Suppressor macrophage treated with lipopolysaccharide for 1 hour (primary cell): ENCODE results near the gene SNX22.
A peak's percentile ranks its signal among the peaks of the same experiment; 100 is the strongest.
"Not testable (repeated sequence)": the region's sequence is repeated elsewhere in the genome, so short reads cannot be mapped to it uniquely, and the experiment has no call there.

Experiments
- DNase-seq, 3 donors: peaks; one replicate each; pipeline ENCODE4 v3.0.0-alpha.2; 2020 to 2022

Gene SNX22

DNA sequence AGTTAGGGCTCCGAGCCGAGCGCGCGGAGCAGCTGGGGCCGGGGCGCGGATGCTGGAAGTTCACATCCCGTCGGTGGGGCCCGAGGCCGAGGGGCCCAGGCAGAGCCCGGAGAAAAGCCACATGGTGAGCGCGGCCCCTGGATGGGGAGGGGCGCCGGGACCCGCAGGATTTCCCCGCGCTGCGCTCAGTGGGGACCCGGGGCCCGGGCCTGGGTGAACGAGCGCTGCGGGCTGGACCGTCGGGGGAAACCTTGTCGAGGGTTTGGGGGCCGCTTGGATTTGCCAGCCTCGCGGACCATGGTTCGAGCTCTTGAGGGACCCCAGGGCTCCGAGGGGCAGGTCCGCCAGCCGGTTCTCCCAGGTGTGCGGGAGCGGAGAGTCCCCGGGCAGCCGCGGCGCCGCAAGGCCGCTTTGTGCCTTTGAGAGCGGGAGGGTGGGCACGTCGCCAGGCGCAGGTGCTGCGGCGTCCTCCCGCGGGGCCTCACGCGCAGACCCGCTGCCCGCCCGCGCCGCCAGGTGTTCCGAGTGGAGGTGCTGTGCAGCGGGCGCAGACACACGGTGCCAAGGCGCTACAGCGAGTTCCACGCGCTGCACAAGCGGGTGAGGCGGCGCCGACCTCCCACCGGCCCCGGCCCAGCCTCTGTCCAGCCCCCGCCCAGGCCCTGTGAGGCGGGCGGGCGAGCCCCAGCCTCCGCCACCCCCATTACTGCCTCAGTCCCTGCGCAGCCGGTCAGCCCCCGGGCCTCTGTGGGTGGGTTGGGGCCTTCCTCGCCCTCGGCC is at the start of gene SNX22:
TSS of gene SNX22 (plus strand) at position 5 of the 780 bp plus-strand sequence. CDS start at position 50, 45 bp downstream.
- DNase-seq: peak in 1 of 3 donors; percentile 22

DNA sequence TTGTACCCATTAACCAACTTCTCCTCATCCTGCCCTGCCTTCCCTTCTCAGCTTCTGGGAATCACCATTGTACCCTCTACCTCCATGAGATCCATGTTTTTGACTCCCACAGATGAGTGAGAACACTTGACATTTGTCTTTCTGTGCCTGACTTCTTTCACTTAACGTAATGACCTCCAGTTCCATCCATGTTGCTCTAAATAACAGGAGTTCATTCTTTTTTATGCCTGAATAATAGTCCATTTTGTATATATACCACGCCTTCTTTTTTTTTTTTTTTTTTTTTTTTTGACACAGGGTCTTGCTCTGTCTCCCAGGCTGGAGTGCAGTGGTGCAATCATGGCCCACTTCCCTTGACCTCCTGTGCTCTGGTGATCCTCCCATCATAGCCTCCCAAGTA is 49.0 kb upstream of the SNX22 start:
- DNase-seq: no peak

DNA sequence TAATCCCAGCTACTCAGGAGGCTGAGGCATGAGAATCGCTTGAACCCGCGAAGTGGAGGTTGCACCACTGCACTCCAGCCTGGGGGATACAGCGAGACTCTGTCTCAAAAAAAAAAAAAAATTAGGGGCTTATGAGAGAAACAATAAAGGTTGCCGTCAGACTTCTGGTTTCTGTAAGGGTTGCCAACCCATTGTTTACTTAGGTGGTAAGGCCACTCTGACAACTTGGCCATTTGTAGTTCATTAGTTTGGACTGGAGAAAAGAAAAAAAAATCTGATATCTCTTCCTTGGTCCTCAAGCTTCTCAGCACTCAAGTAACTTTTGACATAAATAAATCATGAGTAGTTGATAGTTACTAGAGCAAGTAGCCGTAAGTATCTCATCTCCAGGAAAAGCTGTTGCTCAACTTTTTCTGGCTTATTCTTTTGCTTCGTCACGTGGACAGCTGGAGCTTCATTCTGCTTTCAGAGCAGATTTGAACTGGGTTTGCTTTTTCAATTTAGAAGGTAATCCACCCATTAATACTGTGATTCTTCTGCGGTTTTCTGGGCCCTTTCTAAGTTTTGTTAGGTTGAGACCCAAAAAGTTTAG is 46.3 kb upstream of the SNX22 start:
- DNase-seq: peak; percentile 62 to 86 (median 78)

DNA sequence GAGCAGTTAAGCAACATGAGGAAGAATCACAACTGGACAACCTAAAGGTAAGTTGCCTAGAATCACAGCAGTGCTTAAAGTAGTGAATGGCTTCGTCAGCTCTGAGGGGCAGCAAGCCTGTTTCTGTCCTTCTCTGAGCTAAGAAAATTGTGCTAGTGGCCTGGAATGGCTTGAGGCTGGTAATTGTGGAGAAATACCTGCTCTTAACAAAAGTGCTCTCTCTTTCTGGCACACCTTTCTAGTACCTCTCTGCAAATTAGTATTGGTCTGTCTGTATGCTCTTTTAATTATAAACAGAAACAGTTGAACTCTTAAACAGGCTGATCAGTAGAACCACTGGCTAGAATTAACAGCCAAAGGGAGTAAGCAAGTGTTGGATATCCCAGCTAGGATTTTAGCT is 44.2 kb upstream of the SNX22 start:
- no peak for DNase-seq

DNA sequence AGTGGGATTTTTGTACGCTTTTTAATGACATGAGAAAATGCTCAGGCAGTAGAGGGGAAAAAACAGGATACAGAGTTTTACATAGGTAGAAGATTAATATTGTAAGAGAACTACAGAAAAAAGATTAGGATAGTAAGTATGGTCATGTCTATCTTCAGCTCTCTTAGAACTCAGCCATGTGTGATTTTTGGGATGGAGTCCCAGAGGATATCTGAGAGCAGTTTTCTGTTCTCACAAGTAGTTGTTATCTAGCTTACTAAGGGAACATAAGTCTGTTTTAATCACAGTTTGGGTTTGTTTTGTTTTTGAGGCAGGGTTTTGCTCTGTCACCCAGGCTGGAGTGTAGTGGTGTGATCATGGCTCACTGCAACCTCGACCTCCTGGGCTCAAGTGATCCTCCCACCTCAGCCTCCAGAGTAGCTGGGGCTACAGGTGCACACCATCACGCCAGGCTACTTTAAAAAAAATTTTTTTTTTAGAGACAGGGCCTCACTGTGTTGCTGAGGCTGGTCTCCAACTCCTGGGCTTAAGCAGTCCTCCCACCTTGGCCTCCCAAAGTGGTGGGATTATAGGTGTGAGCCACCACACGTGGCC is 41.3 kb upstream of the SNX22 start:
- DNase-seq: not testable (repeated sequence)

DNA sequence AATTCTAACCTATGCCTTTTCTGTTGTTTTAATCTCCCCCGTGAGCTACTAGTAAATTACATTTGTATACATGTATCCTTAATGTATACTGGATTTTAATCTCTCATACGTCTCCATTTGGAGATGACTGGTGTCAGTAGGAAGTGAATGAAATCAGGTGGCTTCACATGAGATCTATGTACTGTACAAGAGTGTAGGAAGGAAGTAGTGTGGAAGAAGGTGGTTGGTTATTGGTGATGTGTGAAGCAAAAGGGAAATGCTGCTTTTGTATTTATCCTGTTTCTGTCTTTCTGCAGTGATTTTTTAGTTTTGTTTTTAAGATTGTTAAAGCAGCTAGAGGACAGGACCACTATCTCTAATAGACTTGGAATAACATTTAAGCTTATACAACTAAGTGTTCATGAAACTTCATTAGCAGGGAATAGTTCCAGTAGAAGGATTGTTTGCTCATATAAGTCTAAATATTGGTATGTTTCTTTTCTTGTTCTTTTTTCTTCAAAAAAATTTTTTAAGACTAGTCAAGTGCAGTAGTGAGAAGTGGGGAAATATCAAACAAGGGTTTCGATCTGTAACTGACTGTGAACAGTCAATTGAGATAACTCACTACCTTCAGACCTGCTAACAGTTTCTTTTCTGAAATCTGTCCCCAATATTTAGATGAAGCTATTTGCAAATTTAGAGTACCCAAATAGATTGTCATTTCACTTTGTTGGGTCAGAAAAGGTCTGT is 40.4 kb upstream of the SNX22 start:
- DNase-seq: no peak

DNA sequence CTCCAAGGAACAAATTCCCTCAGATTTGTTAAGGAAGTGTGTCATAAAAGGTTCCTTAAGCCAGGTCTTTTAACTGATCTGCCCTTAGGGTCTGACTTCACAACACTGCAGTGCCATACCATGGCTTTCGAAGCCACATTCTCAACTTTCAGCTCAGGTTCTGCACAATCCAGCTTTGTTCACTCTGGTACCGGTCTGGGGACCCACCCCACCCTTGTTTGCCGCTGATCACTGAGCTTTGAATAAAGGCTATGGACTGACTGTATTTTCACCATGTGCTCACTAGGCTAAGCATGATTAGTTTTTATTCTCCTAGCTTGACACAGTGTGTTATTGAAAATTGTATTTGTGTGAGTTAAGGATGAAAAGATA is 39.9 kb upstream of the SNX22 start:
- no peak for DNase-seq

DNA sequence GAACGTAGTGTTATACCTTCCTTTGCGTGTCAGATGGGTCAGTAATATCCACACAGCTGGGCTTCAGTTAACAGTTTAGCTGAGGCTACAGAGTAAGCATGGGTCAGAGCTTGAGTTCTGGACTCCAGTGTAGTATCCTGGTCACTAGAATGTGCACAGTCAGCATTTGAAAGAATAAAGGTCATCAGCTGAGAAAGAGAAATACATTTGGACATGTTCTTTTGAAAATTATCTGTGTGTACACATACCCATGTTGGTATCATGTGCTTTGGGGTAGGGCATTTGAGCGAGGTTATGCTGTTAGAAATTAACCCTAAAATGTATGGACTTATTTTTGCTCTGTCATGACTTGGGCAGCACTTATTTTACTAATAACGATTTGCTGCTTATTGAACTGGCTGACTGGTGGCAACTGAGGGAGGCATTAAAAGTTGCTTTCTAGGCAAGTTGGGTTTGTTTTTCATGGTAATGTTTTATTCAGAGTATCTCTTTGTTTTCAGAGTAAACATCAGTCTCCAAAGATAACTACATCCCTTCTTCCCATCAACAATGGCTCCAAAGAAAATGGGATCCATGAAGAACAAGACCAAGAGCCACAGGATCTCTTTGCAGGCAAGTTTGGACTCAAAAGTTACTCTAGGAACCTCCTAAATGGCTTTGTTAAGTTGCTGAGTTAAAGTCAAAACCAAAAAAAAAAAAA is 39.3 kb upstream of the SNX22 start:
- no peak for DNase-seq

DNA sequence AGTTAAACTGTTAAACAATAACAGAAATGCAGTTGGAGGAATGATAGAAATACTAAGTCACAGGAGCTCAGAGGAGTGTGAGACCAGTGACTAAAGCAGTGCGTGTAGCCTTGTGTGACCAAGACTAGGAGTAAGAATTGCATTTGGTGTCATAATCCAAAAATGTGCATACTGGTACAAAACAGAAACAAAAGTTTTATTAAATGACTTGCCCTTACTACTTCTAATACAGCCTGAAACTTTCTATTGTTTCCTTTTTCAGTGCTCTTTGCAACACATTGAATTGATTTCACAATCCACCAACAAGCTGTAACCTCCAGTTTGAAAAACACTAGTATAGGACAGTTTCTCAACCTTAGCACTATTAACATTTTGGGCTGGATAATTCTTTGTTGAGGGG is 38.6 kb upstream of the SNX22 start:
- DNase-seq: peak; percentile 30 to 70 (median 62)

DNA sequence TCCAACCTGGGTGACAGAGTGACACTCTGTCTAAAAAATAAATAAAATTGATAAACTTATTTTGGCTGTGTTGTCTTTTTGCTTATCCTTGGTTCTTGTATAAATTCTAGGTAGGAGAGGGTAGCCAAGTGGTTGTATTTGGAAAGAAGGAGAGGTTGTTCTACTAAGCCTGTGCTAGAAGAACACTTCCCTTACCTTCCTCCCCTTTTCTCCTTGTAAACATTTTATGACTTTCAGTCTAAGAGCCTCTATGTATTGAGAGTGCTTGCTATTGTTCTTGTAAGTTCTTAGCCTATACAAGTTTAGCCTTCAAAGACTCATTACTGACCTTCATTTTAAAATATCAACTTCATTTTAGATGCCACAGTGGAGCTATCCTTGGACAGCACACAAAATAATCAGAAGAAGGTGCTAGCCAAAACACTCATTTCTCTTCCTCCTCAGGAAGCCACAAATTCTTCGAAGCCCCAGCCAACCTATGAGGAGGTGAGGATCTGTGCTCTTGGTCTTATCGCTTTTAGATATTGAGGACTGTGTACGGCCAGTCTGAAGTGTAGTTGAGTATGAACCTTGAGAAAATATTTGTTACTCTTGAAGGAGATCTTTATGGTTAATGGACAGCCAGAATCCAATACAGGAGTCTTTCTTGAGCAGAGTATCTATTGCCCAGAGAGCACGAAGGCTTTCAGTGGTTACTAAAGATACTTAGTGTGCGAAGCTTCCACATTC is 33.6 kb upstream of the SNX22 start:
- DNase-seq: no peak

DNA sequence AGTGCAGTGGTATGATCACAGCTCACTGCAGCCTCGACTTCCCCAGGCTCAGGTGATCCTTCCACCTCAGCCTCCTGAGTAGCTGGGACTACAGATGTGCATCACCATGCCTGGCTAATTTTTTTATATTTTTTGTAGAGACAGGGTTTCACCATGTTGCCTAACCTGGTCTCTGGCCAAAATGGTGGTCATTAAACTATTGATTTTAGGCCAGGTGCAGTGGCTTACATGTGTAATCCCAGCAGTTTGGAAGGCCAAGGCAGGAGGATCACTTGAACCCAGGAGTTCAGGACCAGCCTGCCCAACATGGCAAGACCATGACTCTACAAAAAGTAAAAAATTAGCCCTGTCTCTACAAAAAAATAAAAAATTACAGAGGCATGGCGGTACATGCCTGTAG is 31.2 kb upstream of the SNX22 start:
- not testable (repeated sequence) for DNase-seq

DNA sequence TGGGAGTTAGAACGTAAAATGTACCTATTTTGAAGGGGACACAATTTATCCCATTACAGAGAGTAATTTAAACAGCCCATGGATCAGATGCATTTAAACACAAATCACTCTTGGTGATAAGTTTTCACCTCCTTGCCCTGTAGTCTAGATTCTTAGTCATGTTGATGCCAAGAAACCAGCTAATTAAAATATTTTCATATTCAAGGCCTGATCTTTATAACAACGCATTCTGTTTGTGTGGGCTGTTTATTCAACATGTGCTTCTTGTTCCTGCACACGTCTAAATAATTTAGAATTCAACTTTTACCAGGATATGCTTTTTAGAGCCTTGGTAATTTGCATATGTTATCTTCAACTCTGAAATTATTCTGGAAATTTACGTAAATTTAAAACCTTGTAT is 29.9 kb upstream of the SNX22 start:
- no peak for DNase-seq

DNA sequence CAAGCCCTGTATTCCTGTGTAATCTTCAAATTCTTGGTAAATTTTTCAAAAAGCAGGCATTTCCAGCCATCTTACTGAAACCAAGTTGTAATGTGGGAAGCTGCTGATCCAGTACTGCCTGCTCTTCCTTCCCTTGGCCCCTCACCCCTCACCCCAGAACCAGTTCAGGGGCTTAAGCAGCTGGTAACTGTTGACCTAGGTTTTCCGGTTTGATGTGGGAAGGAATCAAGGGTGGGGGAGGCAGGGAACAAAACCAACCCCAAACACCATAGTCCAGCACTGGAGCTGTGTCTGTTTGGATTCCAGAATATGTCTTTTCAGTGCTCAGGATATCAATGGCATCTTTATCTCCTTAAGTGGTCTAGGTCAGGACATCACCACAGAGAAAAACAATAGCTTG is 29.1 kb upstream of the SNX22 start:
- no peak for DNase-seq

DNA sequence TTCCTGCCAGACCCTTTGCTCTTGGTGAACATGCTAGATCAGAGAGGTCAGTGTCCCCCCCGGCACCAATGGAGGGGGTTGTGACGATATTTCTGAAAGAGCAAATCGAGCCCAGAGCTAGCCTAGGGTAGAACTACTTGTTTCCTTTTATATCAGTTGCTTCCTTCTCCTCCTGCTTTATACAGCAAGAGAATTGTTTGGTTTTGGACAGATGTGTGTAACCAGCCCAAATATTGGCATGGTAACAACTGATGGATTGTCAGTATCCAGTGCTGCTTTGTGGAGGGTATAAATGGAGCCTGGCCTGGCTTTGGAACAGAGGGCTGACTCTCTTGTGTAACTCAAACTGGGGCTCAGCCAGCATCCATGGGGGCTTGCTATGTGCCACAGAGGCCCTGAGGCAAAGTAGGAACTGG is 28.6 kb upstream of the SNX22 start:
- no peak for DNase-seq

DNA sequence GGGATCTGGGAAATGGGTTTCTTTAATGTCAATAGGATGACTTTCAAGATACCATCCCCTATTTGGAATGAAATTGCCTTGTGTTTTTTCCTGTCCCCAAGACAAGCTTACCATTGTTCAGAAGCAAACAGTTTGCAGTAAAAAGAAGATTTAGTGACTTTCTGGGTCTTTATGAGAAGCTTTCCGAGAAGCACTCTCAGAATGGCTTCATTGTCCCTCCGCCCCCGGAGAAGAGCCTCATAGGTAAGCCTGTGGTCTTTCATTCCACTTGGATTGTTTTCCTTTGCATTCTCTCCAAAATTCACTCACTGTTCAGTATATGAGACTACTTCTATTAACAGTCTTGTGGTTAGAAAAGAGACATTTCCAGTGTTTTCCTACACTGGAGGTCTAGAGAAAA is 25.6 kb upstream of the SNX22 start:
- DNase-seq: no peak

DNA sequence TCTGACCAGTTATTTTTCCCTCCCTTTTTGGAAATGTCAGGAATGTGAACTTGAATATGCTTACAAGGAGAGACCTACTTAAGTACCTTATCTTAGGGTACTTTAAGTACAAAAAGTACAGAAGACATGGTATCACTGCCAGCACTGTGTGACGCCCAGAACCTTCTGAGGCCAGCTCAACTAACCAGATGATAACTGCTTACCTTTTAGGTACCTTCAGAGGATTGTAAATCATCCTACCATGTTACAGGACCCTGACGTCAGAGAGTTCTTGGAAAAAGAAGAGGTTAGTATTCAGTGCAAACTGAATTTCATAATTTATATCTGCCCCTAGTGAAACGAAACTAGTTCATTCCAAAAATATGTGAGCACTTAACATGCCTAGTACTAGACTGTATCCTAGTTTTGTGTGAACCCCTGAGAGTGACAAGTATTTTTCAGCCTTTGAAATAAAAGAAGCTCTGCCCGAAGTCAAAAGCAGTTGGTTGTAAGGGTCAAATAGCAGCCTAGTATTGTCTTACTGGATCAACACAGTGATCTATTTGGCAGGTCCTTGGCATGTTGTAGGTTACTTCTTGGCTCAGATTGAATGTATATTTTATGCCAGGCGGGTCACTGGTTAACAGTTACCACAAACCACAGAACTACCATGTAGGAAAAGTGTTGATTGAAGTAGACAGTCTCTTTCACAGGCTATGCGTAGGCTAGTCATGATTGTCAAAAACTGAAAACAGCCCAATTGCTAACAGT is 23.8 kb upstream of the SNX22 start:
- no peak for DNase-seq

DNA sequence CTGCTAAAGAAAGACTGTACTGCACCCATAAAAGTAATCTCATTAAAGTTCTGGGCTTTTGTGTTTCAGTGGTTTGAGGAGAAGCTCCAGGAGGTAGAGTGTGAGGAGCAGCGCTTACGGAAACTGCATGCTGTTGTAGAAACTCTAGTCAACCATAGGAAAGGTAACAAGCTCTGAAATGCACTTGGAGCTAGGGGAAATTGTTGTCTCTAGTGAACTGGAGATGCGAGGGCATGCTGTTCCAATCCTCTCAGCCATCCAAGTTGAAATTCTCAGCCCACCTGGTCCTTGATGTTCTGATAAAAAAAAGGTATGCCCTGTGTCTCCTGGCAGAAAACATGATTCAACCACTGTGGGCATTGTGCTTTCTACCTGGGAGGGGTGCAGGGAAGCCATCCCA is 21.4 kb upstream of the SNX22 start:
- no peak for DNase-seq

DNA sequence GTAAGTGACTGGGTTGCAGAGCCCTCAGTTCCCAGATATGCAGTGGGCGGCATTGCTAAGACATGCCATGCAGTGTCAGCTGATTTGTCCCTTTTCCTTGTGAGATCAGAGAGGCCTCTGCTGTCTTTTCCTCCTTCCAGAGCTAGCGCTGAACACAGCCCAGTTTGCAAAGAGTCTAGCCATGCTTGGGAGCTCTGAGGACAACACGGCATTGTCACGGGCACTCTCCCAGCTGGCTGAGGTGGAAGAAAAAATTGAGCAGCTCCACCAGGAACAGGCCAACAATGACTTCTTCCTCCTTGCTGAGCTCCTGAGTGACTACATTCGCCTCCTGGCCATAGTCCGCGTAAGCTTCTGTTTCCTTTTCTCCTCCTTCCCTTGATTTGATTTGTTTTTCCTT is 20.0 kb upstream of the SNX22 start:
- DNase-seq: no peak

DNA sequence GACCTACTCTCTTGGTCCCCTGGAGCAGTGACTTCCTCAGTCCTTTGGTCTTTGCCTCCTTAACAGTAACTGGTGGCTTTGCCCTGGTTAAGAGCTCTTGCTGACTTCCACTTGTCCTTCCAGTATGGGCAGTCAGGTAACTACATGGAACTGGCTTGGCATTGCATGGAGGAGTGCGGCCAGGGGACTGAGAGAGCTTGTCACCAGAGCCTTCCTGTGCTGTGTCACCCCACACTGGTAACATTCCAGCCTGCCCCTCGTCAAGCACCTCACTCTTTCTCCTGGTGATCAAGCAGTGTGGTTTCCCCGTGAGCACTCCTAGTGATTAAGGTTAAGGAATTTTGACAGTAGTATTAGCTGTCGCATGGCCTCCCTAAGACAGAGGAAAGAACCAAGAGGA is 19.3 kb upstream of the SNX22 start:
- no peak for DNase-seq

DNA sequence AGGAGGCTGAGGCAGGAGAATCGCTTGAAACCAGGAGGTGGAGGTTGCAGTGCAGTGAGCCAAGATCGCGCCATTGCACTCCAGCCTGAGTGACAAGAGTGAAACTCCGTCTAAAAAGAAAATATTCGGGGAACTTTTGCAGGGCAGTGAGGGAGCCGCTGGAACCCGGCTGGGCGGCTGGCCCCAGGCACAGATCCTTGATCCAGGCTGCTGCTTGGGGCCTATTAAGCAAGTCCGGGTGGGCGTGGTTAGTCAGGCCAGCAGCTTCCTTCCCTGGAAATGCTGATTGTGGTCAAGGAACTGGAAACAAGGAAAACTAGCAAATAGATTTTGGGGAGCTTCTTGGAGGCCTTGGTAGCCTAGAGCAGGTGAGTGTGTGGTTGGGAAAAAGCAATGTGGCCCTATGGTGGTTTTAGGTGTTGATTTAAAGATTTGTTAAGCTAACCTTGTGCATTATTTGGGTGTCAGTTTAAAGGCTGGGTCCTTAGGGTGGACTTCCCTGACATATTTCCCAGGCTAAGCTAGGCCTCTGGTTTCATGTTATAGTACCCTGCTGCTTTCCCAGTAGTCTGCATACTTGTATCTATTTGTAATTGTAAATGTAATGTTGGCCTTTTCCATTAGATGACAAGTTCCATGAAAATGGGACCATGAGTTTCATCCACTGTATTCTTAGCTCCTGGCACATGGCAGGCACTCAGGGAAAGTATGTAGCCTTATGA is 17.7 kb upstream of the SNX22 start:
- no peak for DNase-seq

DNA sequence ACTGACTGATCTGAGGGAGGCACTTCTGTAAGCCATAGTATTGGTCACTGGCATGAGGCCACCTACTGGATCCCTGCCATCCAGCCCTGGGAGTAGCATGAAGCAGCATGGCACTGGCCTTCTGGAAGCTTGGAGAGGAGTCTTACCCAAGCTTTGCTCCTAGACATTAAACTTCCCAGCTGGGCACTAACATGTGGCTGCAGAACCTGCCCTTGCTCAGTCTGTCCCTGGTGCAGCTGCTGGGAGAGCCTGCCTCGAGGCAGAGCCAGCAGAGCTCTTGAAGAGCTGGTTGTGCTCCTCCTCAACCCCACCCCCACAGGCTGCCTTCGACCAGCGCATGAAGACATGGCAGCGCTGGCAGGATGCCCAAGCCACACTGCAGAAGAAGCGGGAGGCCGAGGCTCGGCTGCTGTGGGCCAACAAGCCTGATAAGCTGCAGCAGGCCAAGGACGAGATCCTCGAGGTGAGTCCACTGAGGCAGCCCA is 17.1 kb upstream of the SNX22 start:
- DNase-seq: no peak
